Stomach smooth muscle (tissue), 2 donors: ENCODE measurements around the gene AP2A1.
A peak's percentile ranks its signal among the peaks of the same experiment; 100 is the strongest.

Experiments
- H3K27ac ChIP-seq: one replicate; pipeline ENCODE4 v1.7.0; 2013; ENCODE audit warnings: mild to moderate bottlenecking, low read length, inconsistent platforms
- H3K27me3 ChIP-seq, 2 donors: one replicate each; pipeline ENCODE4 v1.7.0; 2013; ENCODE audit warnings: low read length in 2 of 2; ENCODE audit not compliant: insufficient read depth in 2 of 2, control insufficient read depth in 1 of 2
- H3K36me3 ChIP-seq, 2 donors: one replicate each; pipeline ENCODE4 v1.7.0; 2013; ENCODE audit warnings: low read length in 2 of 2; ENCODE audit not compliant: control insufficient read depth in 2 of 2, insufficient read depth in 2 of 2
- H3K4me1 ChIP-seq: one replicate; pipeline ENCODE4 v1.7.0; 2013; ENCODE audit warnings: low read length; ENCODE audit not compliant: control insufficient read depth, insufficient read depth
- H3K4me3 ChIP-seq, 2 donors: one replicate each; pipeline ENCODE4 v1.7.0; 2013; ENCODE audit warnings: low read length in 2 of 2
- H3K9ac ChIP-seq, 2 donors: one replicate each; pipeline ENCODE4 v1.7.0; 2013; ENCODE audit warnings: low read length in 2 of 2, mild to moderate bottlenecking in 1 of 2
- H3K9me3 ChIP-seq, 2 donors: one replicate each; pipeline ENCODE4 v1.7.0; 2013; ENCODE audit warnings: low read length in 2 of 2; ENCODE audit not compliant: control insufficient read depth in 2 of 2
- donor health status: healthy.
- donor health status: Pancreatic carcinoma.

The AP2A1 gene

DNA sequence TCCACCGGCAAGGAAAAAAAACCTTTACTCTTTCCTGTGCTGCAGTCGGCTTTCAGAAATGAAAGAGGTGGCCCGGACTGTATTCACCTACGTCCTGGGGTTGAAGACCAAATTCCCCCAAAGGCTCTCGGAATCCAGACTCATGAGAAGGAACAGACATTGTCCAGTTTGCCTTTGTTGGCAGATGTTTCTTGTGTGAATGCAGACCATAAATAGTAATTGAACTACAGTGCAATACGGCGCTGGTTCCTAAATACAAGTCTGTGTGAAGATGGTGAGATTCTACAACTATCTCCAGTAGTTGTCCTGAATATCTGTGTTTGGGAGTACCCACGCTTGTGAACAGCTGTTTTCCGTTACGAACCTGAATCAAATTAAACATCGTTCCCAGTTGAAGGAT lies 72.9 kb downstream of the AP2A1 start:
- H3K9ac ChIP-seq, result no peak overlapping the region
- no peak overlapping the region for H3K27ac ChIP-seq
- H3K9me3 ChIP-seq, result no peaks in the 10 kb centered on the region
- no peaks in the 10 kb centered on the region for H3K4me1 ChIP-seq
- H3K27me3 ChIP-seq, result no peaks in the 10 kb centered on the region
- peaks cover 25 to 30% of the 10 kb centered on the region in 2 donors for H3K36me3 ChIP-seq
- H3K4me3 ChIP-seq, result no peak overlapping the region

DNA sequence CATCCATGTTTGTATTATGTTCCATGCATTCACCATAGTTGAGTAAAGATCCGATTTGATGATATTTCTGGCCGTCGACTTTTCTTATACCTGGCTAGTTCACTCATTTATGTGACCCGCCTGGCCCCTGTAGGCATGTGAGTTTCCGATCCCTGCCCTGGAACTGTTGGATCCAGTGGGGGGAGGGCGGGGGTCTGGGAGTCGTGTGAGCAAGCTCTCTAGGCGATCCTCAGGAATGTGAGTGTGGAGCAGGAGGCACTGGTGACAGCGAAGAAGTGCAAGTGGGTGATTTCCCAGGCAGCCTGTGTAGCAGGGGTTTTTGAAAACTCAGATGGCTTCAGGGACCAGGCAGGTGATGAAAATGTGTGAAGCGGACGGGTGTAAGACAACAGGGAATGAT lies 73.5 kb downstream of the AP2A1 start:
- Histone ChIP-seq H3K9ac (no peak overlapping the region), H3K36me3 (peaks cover 20 to 26% of the 10 kb centered on the region in 2 donors), H3K9me3 (no peaks in the 10 kb centered on the region), H3K4me3 (no peak overlapping the region), H3K27me3 (no peaks in the 10 kb centered on the region), H3K4me1 (no peaks in the 10 kb centered on the region), H3K27ac (no peak overlapping the region)

DNA sequence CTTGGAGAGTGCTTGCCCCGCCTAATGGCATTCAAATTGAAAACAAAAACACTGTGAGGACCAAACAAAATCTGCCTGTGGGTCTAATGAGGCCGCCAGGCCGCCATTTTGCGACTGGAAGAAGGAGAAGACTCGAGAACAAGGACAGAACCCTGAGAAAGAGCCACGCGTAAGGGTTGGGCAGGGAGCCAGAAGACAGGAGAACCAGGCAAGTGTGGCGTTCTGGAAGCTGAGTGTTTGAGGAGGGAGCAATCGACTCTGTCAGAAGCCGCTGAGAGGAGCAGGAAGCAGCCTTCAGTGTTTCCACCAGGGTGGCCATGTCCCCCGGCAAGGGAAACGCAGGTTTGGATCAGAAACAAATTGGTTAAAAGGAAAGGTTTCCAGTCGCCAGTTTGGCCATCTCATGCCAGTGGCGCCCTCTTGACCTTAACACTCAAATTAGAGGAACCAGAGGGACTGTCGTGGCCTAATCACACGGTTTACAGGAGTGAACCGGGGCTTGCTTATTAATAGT lies 74.0 kb downstream of the AP2A1 start:
- no peak overlapping the region for H3K4me3 ChIP-seq
- H3K36me3 ChIP-seq, result peaks cover 19 to 26% of the 10 kb centered on the region in 2 donors
- no peaks in the 10 kb centered on the region for H3K9me3 ChIP-seq
- H3K4me1 ChIP-seq, result no peaks in the 10 kb centered on the region
- no peak overlapping the region for H3K9ac ChIP-seq
- H3K27me3 ChIP-seq, result no peaks in the 10 kb centered on the region
- no peak overlapping the region for H3K27ac ChIP-seq

DNA sequence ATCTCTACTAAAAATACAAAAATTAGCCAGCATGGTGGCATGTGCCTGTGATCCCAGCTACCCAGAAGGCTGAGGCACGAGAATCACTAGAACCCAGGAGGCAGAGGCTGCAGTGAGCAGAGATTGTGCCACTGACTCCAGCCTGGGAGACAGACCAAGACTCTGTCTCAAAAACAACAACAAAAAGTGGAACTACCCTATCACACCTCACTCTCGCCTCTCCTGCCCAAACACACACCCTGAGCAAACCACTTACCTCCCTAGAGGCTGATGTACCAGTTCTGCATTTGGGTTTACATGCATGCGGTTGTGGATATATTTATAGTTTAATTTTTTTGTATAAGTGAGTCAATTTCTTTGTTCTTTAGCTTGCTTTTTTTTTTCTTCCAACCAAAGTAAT lies 76.5 kb downstream of the AP2A1 start:
- no peaks in the 10 kb centered on the region for H3K4me1 ChIP-seq
- H3K4me3 ChIP-seq, result no peak overlapping the region
- peaks cover 8 to 12% of the 10 kb centered on the region in 2 donors for H3K36me3 ChIP-seq
- no peak overlapping the region for H3K9ac ChIP-seq
- H3K27me3 ChIP-seq, result no peaks in the 10 kb centered on the region
- H3K9me3 ChIP-seq, result no peaks in the 10 kb centered on the region
- no peak overlapping the region for H3K27ac ChIP-seq

DNA sequence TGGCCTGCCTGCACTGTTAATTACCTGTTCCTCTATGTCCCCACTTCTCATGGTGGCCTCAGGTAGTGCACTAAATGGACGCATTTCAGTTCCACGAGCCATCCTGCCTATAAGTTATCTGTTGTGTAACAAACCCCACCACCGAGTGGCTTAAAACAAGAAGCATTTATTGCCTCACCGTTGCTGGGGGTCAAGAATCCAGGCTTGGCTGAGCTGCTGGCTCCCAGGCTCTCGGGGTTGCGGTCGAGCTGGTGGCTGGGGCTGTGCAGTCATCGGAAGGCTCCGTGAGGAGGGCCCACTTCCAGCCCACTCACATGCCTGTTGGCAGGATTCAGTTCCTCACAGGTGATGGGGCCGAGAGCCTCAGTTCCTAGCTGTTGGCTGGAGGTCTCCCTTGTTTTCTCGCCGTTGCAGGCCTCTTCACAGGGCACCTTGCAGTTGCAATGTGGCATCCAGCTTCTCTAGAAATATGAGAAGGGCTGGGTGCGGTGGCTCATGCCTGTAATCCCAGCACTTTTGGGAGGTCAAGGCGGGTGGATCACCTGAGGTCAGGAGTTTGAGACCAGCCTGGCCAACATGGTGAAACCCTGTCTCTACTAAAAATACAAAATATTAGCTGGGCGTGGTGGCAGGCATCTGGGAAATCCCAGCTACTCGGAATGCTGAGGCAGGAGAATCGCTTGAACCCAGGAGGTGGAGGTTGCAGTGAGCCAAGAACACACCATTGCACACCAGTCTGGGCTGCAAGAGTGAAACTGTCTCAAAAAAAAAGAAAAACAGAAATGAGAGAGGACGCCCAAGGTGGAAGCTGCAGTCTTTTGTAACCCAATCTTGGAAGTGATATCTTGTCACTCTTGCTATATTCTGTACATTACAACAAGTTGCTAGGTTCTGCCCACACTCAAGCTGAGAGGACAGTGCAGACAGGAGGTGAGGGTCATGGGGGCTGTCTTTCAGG lies 77.6 kb downstream of the AP2A1 start:
- H3K27ac ChIP-seq, result no peak overlapping the region
- H3K27me3 ChIP-seq, result no peaks in the 10 kb centered on the region
- H3K36me3 ChIP-seq, result peaks cover 0 to 3% of the 10 kb centered on the region in 2 donors
- H3K4me1 ChIP-seq, result no peaks in the 10 kb centered on the region
- H3K9ac ChIP-seq, result no peak overlapping the region
- no peaks in the 10 kb centered on the region for H3K9me3 ChIP-seq
- no peak overlapping the region for H3K4me3 ChIP-seq

DNA sequence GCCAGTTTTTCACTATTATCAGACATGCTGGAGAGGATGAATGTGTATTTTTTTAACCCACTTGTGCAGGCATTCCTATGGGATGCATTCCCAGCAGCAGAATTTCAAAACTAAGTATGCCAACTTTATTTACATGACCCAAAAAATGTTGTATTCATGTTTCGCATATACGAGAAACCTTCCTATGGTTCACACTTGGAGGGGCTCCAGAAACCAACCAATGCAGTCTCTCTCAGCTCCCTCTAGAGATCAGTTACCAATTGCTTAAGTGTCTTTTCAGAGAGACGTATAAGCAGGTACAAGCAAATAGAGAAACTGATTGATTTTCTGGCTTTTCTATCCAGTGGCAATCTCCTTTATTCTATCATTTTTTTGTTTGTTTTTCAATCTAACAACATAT lies 78.6 kb downstream of the AP2A1 start:
- H3K9ac ChIP-seq, result no peak overlapping the region
- no peak overlapping the region for H3K27ac ChIP-seq
- H3K4me1 ChIP-seq, result peaks cover 6% of the 10 kb centered on the region
- no peaks in the 10 kb centered on the region for H3K9me3 ChIP-seq
- no peak overlapping the region for H3K4me3 ChIP-seq
- H3K36me3 ChIP-seq, result no peaks in the 10 kb centered on the region
- H3K27me3 ChIP-seq, result no peaks in the 10 kb centered on the region

DNA sequence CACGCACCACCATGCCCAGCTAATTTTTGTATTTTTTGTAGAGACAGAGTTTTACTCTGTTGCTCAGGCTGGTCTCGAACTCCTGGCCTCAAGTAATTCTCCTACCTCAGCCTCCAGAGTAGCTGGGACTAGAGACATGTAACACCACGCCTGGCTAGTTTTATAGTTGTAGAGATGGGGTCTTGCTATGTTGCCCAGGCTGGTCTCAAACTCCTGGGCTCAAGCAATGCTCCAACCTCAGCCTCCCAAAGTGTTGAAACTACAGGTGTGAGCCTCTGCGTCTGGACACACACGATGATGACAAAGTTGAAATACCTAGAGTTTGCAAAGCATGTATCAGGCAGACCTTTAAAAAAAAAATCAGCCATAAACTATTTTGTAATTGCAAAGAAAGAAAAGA lies 79.6 kb downstream of the AP2A1 start:
- Histone ChIP-seq H3K27me3 (no peaks in the 10 kb centered on the region), H3K4me1 (peaks cover 8% of the 10 kb centered on the region), H3K9ac (no peak overlapping the region), H3K36me3 (no peaks in the 10 kb centered on the region), H3K4me3 (no peak overlapping the region), H3K9me3 (no peaks in the 10 kb centered on the region), H3K27ac (no peak overlapping the region)

DNA sequence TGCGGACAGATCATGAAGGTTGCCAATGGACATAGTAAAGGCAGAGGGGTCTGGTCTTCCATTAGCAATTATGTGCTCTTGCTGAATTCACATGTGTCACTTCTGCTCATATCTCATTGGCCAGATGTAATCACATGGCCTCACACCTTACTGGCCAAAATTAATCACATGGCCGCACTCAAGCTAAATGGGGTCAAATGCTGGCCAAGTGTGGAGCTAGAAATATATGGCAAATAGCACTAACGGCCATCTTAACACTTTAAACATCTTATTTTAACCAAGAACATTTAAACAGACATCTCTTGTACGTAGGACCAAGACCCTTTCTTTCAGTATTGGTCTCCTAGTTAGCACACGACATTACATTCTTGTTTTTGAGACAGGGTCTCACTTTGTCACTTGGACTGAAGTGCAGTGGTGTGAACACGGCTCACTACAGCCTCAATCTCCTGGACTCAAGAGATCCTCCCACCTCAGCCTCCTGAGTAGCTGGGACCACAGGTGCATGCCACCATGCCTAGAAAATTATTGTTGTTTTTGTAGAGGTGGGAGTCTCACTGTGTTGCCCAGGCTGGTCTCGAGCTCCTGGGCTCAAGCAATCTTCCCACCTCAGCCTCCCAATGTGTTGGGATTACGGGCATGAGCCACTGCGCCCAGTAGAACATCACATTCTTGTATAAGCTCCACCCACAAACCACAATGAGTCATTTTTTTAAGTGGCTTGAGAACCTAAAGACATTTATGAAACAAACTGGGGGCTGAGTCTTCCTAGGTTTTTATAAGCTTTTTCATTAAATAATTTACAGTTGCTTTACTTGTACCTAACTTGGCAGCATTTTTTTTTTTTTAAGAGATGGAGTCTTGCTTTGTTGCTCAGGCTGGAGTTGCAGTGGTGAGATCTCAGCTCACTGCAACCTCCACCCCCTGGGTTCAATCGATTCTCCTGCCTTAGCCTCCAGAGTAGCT lies 81.2 kb downstream of the AP2A1 start:
- Histone ChIP-seq H3K27me3 (no peaks in the 10 kb centered on the region), H3K27ac (no peak overlapping the region), H3K9ac (no peak overlapping the region), H3K36me3 (no peaks in the 10 kb centered on the region), H3K9me3 (no peaks in the 10 kb centered on the region), H3K4me1 (peaks cover 23% of the 10 kb centered on the region), H3K4me3 (no peak overlapping the region)

DNA sequence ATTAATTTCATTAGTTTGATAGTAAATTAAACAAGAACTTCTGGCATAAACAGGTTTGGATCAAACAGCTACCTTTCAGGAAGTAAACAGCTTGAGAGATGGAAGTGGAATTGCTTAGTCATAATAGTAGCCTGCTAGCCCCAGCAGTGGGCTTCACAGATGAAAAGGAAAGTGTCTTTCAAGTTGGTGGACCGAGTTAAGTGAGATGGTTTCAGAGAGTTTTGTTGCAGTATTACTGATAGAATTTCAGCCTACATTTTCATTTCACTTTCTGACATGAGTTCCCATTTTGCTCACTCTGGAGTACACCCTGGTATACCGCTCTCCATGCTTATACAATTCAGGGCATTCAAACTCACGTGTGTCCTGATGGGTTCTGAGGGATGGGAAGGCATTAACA lies 82.1 kb downstream of the AP2A1 start:
- Histone ChIP-seq H3K27me3 (no peaks in the 10 kb centered on the region), H3K9ac (no peak overlapping the region), H3K9me3 (no peaks in the 10 kb centered on the region), H3K27ac (no peak overlapping the region), H3K36me3 (no peaks in the 10 kb centered on the region), H3K4me1 (peaks cover 30% of the 10 kb centered on the region), H3K4me3 (no peak overlapping the region)

DNA sequence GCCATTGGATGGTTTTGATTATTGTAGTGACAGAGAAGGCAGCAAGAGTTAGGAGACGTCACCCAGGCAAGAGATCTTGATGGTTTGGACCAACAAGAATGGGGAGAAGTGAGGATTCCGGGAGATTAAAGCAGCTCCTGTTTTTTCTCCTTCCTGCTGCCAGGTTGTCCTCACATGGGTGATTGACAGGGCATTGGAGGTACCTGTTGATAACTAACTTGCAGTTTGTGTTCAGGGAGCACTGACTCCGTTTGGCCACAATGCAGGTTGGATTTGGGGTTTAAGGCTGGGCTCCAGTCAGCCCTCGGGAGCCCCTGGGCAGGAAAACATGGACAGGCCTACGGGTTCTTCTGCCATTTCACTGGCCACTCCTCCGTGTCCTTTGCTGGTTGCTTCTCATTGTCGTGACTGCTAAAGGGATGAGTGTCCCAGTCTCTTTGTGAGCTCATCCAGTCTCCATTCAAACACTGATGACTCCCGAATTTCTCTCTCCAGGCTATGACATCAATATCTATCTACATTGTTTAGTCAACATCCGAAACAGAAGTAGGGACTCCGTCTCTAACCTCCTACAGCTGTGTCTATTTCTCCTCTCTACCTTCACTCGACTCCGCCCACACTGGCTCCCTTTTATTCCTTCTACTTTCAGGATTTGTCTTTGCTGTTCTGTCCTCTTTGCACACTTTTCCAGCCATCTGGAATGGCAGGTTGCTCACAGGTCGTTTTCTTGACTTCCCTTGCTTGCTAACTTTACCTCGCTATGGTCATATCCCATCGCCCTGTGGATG lies 82.8 kb downstream of the AP2A1 start:
- peak overlapping the region; percentile 65 to 90 for H3K4me3 ChIP-seq
- no peaks in the 10 kb centered on the region for H3K9me3 ChIP-seq
- H3K27me3 ChIP-seq, result no peaks in the 10 kb centered on the region

More for the DNA sequence above, 82.8 kb downstream of the AP2A1 start:
- Histone ChIP-seq H3K9ac (peak overlapping the region; percentile 57 to 66), H3K27ac (peak overlapping the region; percentile 99), H3K4me1 (peaks cover 32% of the 10 kb centered on the region), H3K36me3 (no peaks in the 10 kb centered on the region)
